Measurements from ENCODE around the gene ARHGAP8. TPM values are rescaled to one million over a fixed set of nuclear protein-coding genes. Genes with fewer than 3 reads are reported as not detected.
"Not testable (repeated sequence)": the region's sequence is repeated elsewhere in the genome, so short reads cannot be mapped to it uniquely, and the experiment has no call there.

ARHGAP8 gene
- total RNA-seq, 6 experiments from 2014 or later = not detected

- TF ChIP-seq, protein P1, sequence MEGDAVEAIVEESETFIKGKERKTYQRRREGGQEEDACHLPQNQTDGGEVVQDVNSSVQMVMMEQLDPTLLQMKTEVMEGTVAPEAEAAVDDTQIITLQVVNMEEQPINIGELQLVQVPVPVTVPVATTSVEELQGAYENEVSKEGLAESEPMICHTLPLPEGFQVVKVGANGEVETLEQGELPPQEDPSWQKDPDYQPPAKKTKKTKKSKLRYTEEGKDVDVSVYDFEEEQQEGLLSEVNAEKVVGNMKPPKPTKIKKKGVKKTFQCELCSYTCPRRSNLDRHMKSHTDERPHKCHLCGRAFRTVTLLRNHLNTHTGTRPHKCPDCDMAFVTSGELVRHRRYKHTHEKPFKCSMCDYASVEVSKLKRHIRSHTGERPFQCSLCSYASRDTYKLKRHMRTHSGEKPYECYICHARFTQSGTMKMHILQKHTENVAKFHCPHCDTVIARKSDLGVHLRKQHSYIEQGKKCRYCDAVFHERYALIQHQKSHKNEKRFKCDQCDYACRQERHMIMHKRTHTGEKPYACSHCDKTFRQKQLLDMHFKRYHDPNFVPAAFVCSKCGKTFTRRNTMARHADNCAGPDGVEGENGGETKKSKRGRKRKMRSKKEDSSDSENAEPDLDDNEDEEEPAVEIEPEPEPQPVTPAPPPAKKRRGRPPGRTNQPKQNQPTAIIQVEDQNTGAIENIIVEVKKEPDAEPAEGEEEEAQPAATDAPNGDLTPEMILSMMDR (IDR thresholded peaks at IDR 0.05) = no peak
- no peak for DNase-seq
- Mint-ChIP-seq H3K27ac (no peak overlapping the region), H3K36me3 (ENCODE audit: low read depth) (no peaks in the 10 kb centered on the region), H3K9me3 (peaks cover 15% of the 10 kb centered on the region; the same call in 1 of the 2 replicates), H3K4me3 (no peak overlapping the region), H3K27me3 (ENCODE audit: insufficient read depth) (peaks cover 6% of the 10 kb centered on the region), H3K4me1 (ENCODE audit: low read depth) (no peaks in the 10 kb centered on the region)
Observed at GRCh38 chr22:44895296-44896055, 143.1 kb downstream of the ARHGAP8 start.

- H3K27me3 Mint-ChIP-seq (ENCODE audit: insufficient read depth) = peaks cover 7% of the 10 kb centered on the region
- DNase-seq = no peak
- H3K36me3 Mint-ChIP-seq (ENCODE audit: low read depth) = 0 out of 2 replicates have a peak, but pooled peaks cover 8% of the 10 kb centered on the region
- no peak overlapping the region for H3K27ac Mint-ChIP-seq
- no peaks in the 10 kb centered on the region for H3K4me1 Mint-ChIP-seq (ENCODE audit: low read depth)
- H3K4me3 Mint-ChIP-seq = no peak overlapping the region
- peaks cover 43% of the 10 kb centered on the region for H3K9me3 Mint-ChIP-seq
- TF ChIP-seq, protein P1 (IDR thresholded peaks at IDR 0.05) = no peak
Observed at GRCh38 chr22:44898236-44898635, 145.9 kb downstream of the ARHGAP8 start.

DNA sequence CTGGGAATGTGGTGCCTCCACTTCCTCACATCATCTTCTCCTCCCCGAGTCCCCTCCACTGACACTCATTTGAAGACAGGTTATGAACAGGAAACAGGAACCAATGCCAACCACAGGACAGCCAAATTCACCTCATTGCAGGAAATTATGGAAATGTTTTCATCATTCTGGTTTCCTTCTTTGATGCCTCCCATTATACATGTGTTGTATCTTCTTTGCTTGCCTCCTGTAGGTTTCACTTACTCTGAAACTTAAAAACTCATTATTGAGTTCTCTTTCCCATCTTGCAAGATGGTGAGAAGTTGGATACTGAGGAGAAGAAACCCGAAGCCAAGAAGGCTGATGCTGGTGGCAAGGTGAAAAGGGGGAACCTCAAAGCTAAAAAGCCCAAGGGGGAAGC lies 148.9 kb downstream of the ARHGAP8 start:
- DNase-seq = peak; percentile 3
- TF ChIP-seq, protein P1 (IDR thresholded peaks at IDR 0.05) = no peak
- Mint-ChIP-seq H3K9me3 (peaks cover 50% of the 10 kb centered on the region), H3K4me1 (ENCODE audit: low read depth) (no peaks in the 10 kb centered on the region), H3K27ac (no peak overlapping the region), H3K36me3 (ENCODE audit: low read depth) (0 out of 2 replicates have a peak, but pooled peaks cover 8% of the 10 kb centered on the region), H3K4me3 (no peak overlapping the region), H3K27me3 (ENCODE audit: insufficient read depth) (peaks cover 11% of the 10 kb centered on the region)

DNA sequence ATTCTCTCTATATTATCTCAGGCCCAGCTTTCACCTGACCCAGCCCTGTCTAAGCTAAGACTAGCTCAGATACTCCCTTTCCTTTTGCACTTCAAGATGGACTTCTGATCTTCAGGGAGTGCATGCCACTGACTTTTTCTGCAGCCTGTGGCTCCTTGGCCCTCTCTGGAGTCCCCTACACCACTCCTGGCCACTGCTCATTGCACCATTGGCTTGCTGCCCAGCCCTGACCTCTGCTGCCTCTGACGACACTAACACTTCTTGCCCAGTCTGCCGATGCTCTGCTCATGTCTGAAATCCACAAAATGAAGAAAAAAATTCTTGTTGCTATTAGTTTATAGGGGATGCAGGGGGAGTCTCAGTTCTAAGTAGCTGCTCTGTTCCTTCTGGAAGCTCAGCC lies 150.8 kb downstream of the ARHGAP8 start:
- Mint-ChIP-seq H3K27me3 (ENCODE audit: insufficient read depth) (peaks cover 11% of the 10 kb centered on the region), H3K9me3 (peaks cover 59% of the 10 kb centered on the region)
- H3K4me1 Mint-ChIP-seq (ENCODE audit: low read depth); DNase-seq; H3K4me3 Mint-ChIP-seq; H3K27ac Mint-ChIP-seq; H3K36me3 Mint-ChIP-seq (ENCODE audit: low read depth): not testable (repeated sequence)

DNA sequence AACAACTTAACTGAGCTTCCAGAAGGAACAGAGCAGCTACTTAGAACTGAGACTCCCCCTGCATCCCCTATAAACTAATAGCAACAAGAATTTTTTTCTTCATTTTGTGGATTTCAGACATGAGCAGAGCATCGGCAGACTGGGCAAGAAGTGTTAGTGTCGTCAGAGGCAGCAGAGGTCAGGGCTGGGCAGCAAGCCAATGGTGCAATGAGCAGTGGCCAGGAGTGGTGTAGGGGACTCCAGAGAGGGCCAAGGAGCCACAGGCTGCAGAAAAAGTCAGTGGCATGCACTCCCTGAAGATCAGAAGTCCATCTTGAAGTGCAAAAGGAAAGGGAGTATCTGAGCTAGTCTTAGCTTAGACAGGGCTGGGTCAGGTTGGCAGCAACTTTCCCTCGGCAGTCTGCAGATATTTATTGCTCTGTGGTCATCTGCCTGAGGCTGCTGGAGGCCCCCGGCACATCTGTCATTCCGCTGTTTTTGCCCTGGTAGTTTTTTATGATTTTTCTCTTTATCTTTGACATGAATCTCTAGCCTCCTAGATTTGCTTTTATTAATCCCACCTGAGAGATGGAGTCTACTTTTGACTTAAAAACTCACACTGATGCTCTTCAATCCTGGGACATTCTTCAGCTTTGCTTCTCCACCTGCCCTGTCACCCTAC lies 152.2 kb downstream of the ARHGAP8 start:
- not testable (repeated sequence) for H3K36me3 Mint-ChIP-seq (ENCODE audit: low read depth); H3K4me3 Mint-ChIP-seq; DNase-seq; H3K27ac Mint-ChIP-seq; H3K4me1 Mint-ChIP-seq (ENCODE audit: low read depth)
- peaks cover 11% of the 10 kb centered on the region for H3K27me3 Mint-ChIP-seq (ENCODE audit: insufficient read depth)
- peaks cover 59% of the 10 kb centered on the region for H3K9me3 Mint-ChIP-seq

GRCh38 chr22:44906248-44906936 lies 154.0 kb downstream of the ARHGAP8 start:
- TF ChIP-seq, protein P1 (IDR thresholded peaks at IDR 0.05) = no peak
- Mint-ChIP-seq H3K4me3 (no peak overlapping the region), H3K9me3 (peaks cover 57% of the 10 kb centered on the region), H3K36me3 (ENCODE audit: low read depth) (peaks cover 17% of the 10 kb centered on the region), H3K27ac (no peak overlapping the region), H3K4me1 (ENCODE audit: low read depth) (no peaks in the 10 kb centered on the region), H3K27me3 (ENCODE audit: insufficient read depth) (peaks cover 11% of the 10 kb centered on the region)
- DNase-seq = no peak
